HG03432 (cell line): ENCODE results near the gene USP49.
"Not testable (repeated sequence)": the region's sequence is repeated elsewhere in the genome, so short reads cannot be mapped to it uniquely, and the experiment has no call there.

ENCODE experiments used
- ATAC-seq: cut with Tn5 transposase; IDR thresholded peaks from one replicate; pipeline ENCODE4 v1.9.1; 2021; ENCODE audit warnings: mild to moderate bottlenecking, moderate library complexity; ENCODE audit not compliant: unreplicated experiment

USP49 gene

DNA sequence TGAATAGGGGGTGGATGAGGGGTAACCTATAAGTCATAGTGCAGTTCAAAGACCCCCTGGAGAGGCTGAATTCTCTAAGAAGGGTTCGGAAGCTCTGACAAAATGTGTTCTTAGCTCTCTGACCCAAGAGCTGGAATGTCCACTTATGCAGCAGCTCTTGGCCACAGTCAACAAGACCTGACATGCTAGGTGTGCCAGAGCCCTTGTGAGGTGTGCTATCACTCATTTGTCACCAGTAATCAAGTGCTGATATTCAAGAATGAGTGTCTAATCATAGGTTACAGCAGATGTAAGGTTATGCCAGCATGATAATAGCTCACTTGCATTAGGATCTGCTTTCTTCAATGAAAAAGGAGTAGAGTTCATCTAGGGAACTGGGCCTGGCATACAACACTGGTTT lies 79.6 kb downstream of the USP49 start:
- ATAC-seq: no peak

GRCh38 chr6:41814629-41815028 lies 80.5 kb downstream of the USP49 start:
- no peak for ATAC-seq

GRCh38 chr6:41813956-41814355 lies 81.2 kb downstream of the USP49 start:
- ATAC-seq: no peak

DNA sequence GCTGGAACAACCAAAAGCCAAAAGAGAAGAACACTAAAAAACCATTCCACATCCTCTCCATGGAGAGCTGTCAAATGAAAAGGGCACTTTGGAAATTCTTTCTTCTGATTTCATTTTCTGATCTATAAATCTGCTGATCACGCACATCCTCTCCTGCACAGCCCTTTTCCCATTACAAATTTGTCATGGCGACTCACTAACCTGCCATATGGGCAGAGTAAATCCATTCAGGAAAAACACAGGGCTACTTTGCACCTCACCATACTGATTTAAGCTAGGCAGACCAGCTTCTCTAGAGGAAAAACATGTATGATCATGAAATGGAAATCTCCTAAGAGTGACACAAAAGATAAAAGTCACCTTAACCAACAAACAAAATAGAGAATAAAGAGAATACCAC lies 81.7 kb downstream of the USP49 start:
- no peak for ATAC-seq

DNA sequence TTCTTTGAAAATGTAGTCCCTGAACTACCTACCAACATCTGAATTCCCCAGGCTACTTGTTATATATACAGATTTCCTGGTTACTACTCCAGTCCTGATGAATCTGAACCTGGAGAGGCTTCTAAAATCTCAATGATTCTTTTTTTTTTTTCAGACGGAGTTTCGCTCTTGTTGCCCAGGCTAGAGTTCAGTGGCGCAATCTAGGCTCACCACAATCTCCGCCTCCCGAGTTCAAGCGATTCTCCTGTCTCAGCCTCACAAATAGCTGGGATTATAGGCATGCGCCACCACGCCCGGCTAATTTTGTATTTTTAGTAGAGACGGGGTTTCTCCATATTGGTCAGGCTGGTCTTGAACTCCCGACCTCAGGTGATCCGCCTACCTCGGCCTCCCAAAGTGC lies 83.2 kb downstream of the USP49 start:
- ATAC-seq: not testable (repeated sequence)

DNA sequence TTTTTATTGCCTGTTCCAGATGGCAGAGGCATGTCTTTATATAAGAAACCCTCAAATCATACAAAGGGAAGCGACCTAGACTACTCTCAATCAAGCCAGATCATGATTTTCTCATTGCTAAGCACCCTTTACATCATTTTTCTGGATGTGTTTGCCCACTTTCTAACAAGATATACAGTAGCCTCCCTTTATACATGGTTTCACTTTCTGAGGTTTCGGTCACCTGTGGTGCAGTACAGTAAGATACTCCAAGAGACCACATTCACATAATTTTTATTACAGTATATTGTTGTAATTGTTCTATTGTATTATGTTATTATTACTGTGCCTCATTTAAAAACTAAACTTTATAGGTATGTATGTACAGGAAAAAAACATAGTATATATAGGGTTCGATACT lies 84.1 kb downstream of the USP49 start:
- ATAC-seq: no peak

- ATAC-seq: no peak
Measured at GRCh38 chr6:41805830-41806774, 89.1 kb downstream of the USP49 start.

DNA sequence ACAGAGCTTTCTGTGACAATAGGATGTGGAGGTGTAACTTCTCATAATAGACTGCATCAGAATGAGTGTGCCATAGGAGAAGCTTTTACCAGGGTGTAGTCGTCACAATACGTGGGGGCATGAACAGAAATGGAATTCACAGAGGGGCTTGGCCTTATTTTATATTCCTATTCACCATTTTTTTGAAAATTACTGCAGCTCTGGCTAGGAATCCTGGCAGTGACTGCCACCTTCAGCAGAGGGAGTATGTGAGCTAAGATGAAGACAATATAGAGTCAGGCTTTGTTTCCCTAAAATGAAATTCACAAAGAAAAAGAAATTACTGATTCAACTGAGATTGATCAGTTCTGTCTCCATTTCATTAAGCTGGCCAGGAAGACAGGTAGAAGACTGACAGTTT lies 93.8 kb downstream of the USP49 start:
- no peak for ATAC-seq

DNA sequence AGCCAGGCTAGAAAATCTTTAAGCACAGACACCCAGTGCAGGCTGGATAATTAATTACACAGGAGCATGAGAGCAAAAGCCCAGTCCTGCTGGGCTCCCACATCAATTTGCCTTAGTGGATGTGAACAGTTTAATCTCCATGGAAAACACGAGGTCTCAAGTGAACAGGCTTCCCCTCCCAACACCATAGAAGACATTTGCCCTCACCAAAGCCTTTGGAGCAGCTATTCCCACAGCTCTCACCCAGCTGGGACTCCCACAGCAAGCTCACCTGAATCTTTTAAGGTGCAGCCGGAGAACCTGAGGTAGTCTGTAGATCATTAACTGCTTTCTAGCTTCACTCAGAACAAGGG lies 95.6 kb downstream of the USP49 start:
- ATAC-seq: no peak

DNA sequence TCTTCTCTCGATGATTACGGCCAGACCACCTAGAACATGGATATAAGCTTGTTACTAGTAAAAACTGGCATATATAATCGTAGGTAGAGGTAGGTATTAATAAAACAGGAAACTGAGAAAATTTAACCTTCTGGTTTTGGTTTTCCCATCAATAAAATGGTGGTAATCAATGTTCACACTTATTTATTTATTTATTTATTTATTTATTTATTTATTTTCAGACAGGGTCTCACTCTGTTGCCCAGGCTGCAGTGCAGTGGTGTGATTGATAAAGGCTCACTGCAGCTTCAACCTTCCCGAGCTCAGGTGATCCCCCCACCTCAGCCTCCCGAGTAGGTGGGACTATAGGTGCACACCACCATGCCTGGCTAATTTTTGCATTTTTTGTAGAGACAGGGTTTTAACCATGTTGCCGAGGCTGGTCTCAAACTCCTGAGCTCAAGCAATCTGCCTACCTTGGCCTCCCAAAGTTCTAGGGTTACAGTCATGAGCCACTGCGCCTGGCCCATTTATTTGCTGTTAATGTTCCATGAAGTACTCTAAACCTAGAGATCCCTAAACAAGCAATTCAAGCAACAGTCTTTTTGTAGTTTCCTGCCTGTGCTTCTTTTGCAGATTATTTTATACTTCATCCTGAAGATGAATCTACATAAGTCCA lies 96.1 kb downstream of the USP49 start:
- ATAC-seq: no peak

- ATAC-seq: no peak
Measured at GRCh38 chr6:41796474-41796873, 98.7 kb downstream of the USP49 start.

DNA sequence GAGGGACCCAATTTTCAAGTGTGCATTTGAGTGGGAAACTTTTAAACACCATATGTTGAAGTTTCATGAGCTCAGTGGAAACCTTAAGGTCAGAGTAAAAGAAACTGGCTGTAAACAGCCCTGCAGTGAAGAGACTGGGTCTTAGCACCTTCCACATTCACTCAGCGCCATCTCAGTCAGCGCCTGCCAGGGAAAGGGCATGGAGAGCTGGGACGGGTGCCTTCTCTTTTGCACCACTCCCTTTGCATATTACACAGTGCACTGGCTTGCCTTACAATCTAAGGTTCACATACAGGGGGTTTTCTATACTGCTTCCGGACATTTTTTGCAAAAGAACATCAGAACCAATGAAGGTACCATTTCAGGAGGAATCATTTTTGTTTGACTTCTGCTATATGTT lies 103.2 kb downstream of the USP49 start:
- no peak for ATAC-seq

GRCh38 chr6:41791305-41791704 lies 103.9 kb downstream of the USP49 start:
- no peak for ATAC-seq

DNA sequence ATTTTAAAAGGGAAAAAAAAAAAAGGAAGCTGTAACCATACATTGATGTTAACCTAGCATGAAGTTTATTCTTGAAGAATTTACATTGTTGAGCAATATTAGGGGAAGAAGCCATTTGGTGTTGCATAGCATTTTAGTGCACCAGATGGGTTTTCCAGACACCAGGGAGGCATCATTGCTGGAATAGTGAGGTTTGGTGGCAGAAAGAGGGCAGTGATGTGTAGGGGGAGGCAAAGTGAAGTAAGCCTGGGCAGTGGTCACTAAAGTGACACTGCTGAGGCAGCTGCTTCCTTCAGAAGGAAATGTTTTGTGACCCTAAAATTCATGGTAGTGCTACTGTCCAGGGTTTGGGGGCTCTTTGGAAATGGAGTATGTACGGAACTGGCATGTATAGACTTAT lies 105.1 kb downstream of the USP49 start:
- ATAC-seq: no peak

GRCh38 chr6:41789390-41789724 lies 105.8 kb downstream of the USP49 start:
- ATAC-seq: no peak

- ATAC-seq: peak; percentile 80
Measured at GRCh38 chr6:41787219-41787917, 107.8 kb downstream of the USP49 start, which contains the start of gene TOMM6. TSS of gene TOMM6 (plus strand) at chr6:41787694. CDS start at chr6:41787698, 4 bp downstream.

- ATAC-seq: peak; percentile 69
Measured at GRCh38 chr6:41786451-41787218, 108.5 kb downstream of the USP49 start.

- no peak for ATAC-seq
Measured at GRCh38 chr6:41785689-41786450, 109.3 kb downstream of the USP49 start.

GRCh38 chr6:41785254-41785653 lies 109.9 kb downstream of the USP49 start:
- no peak for ATAC-seq

- ATAC-seq: no peak
Measured at GRCh38 chr6:41784581-41785171, 110.5 kb downstream of the USP49 start.
